GM10847 (cell line): ENCODE measurements around the gene PKD2.

ENCODE experiments used
- POLR2A ChIP-seq: IDR thresholded peaks from 2 replicates; pipeline ENCODE4 v1.6.1; 2011; ENCODE audit not compliant: insufficient read length; ENCODE audit errors: extremely low read depth

Gene PKD2

DNA sequence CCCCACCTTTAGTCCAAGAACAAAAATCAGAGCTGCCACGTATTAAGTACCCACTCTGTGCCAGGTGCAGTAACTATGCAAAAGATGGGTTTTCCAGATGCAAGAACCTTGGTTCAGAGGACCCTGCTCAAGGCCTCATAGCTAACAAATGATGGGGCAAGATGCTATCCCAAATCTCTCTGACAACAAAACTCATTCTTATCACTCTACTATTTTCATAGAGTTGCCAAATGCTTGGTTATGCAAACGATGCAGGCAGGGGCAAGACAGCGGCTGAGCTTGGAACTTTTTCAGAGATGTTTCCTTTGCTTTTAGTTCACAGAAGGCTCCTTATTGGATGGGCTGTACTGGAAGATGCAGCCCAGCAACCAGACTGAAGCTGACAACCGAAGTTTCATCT is 30.5 kb downstream of the PKD2 start:
- no peak for TF ChIP-seq POLR2A

DNA sequence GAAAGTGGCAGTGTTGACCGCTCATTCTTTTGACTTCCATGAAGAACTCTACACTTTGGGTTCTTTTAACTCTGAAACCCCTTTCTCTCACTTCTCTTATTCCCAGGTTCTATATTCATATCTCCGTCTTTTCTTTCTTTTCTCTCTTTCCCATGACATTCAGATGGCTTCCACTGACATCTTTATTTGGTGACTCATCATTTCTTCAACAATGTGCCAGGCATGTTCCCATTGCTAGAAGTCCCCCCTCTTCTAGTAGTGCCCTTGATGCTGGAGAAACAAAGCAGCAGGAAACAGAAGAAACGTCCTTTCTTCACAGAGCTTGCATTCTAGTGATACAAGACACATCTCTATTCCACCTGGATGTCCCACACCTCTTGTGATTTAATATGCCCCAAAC is 33.3 kb downstream of the PKD2 start:
- no peak for TF ChIP-seq POLR2A

DNA sequence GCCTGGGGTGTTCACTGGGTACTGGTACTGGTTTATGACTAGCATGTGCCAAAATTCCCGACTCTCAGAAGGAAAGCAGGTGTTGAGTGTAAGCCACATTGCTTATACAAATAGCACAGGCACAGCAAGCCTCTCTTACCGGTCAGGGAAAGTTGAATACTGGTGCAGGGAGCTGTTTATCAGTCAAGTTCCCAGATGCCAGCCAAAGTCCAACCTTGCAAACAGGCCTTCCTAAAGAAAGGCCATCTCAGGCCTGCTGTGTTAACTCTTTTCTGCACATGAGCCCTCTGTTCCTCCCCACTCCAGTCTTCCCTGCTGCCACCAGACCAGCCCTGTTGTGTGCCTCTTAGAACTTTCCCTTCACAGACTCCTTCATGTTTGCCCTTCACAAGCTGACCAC is 34.2 kb downstream of the PKD2 start:
- no peak for TF ChIP-seq POLR2A

DNA sequence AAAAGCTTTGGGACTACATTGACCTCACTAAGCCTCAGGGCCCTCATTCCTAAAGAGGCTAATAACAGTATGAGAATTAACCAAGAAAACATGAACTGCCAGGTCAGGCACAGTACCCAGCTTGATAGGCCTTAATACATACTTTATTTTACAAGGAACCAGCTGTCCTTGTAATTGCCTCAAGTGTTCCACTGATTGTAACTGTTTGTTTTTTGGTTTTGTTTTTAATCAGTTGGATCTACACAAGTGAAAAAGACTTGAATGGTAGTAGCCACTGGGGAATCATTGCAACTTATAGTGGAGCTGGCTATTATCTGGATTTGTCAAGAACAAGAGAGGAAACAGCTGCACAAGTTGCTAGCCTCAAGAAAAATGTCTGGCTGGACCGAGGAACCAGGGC is 35.6 kb downstream of the PKD2 start:
- TF ChIP-seq POLR2A = no peak

DNA sequence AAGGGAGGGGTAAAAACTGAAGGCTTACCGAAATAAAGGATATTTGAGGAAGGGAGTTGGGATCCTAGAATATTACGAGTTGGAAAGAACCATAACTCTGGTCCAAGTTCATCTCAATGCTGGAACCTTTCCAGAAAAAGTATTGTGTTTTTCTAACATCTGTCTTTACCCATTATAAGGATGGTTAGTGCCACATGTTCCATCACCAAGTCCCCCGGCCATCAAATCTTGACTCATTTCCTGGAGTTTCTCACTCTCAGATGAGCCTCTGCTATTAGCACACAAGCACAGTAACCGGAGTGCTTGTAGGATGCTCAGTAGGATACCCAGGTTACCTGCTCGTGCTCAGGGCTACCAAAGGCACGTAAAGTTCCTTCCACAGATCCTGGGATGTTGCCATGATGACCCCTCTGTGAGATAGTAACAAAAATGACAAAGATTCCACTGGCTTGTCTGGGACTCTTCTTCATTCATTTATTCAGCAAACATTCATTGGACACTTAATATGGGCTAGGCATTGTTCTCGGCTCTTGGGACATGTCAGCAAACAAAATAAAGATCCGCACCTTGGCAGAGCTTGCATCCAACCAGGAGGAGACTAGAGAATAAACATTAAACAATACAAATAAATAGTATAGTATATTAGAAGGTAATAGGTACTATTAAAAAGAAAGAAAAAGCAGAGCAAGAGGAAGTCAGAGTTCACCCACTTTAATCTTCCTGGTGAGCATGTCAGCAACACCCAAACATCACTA is 36.3 kb downstream of the PKD2 start:
- no peak for TF ChIP-seq POLR2A

DNA sequence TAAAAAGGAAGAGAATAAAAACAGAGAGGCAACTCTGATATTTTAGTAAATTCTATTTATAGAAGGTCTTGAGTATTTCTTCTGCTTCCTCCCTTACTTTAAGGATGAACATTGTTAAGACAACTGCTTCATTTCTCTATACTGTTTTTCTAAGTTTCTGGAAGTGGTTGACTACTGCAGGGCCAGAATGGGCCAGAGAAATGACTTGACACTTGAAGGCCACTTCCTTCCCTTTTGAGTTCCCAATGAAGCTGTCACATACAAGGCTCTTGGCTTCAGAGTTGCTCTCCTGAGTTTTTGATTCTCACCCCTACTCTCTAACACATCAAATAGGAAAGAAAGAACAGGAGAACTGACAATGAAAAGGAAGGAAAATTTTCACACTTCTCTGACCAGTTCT is 37.6 kb downstream of the PKD2 start:
- no peak for TF ChIP-seq POLR2A

DNA sequence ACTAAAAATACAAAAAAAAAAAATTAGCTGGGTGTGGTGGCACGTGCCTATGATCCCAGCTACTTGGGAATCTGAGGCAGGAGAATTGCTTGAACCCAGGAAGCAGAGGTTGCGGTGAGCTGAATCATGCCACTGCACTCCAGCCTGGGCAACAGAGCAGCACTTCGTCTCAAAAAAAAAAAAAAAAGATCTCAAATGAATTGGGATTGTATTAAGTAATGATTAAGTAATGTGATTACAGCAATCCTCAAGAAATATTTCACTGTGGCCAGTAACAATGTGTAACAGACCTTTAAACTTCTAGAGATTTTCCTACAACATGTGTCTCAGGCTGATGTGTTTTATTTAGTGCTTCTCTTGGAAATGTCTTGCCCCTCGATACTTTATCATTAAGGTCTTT is 46.8 kb downstream of the PKD2 start:
- no peak for TF ChIP-seq POLR2A

DNA sequence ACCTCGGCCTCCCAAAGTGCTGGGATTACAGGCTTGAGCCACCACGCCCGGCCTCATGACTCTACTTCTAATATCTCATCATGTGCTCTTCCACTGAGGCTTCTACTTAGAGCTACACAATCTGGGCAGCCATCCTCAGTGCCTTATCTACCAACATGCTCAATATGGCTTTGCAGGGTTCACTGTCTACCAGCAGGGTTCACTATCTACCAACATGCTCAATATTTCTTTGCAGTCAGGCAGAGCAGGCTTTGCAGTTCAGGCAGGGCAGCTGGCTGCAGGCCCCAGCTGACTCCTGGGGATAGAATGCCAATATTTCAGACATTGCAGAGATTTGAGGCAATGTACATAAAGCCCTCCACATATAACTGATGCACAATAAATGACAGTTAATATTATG is 47.5 kb downstream of the PKD2 start:
- no peak for TF ChIP-seq POLR2A

DNA sequence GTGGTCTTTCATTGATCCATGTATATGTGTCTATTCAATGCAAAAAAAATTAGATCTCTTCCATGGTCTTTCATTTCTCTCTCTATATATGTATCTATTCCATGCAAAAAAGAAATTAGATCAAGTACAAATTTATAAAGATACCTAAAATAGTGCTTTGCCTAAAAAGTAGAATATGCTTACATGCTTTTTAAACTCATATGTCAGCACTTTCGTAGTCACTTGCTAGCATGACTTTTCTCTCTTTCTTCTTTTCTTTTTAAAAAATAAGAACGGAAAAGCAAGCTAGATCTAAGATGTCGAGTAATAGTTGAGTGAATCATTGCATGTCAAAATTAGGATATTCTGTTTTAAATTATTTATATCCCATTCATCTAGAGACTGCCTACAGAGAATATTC is 50.9 kb downstream of the PKD2 start:
- TF ChIP-seq POLR2A = no peak

DNA sequence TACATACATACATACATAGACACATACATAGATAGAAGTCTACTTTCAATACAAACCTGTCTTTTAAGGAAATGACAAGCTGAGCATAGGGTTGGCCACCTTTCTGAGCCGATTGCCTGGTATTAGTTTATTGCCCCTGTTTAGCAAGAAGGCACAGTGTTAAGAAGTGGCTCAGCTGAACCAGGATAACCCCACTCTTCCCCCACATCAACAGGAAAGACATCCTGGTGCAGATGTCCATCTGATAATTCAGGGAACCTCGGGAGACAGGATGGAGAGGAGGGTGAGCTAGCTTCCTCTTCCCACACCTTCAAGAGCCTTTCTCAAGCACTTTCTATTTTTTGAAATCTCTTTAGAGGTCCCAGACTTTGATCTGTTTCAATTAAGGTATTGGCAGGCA is 52.3 kb downstream of the PKD2 start:
- no peak for TF ChIP-seq POLR2A

DNA sequence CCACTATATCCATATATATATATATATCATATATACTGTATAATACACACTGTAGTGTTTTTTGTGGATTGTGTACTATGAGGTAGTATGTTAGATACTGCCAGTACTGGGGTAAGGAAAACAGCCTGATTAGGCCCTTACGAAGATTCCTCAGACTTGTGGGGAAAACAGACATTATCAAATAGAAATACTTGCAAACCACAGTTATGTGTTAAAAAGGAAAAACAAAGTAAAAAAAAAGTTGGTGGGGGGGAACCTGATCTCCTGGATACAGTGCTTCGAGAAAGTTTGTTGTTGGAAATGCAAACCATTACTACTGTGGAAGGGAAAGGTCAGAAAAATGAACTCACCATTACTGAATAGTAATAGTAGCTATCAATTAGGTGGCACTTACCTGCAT is 53.0 kb downstream of the PKD2 start:
- TF ChIP-seq POLR2A = no peak

DNA sequence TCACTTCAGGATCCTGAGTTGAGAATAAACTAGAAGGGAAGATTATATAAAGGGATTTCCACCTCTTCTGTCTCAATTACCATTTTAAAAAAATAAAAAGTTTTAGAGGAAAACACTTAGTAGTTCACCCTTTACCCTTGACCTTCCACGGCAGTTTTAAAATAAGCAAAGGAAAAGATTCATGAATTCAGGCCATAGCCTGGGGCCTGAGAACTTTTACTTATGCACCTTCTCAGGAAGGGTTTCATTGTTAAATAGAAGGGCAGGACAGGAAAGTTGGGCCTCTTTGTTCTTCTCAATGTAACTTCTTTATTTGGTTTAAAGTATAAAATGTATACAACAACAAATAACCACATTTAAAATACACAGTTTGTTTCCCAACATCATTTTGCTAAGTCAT is 54.9 kb downstream of the PKD2 start:
- no peak for TF ChIP-seq POLR2A

DNA sequence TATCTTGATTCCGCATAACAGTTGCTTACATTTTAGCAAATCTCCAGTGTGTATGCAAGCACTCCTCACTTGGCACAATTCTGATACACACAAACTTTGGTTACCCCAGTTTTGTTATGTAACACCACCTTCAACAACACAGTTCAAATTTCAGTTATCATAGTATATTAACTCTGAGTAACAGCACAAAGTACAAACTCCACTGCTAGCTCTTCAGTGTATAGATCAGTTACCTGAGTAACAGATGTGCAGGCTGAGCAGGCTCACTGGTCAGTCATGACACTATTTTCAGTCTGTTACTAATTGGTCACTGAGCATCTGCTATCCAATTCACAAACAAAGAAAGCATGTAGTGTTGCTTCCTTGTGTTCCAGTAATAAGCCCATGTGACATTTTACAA is 55.4 kb downstream of the PKD2 start:
- no peak for TF ChIP-seq POLR2A

DNA sequence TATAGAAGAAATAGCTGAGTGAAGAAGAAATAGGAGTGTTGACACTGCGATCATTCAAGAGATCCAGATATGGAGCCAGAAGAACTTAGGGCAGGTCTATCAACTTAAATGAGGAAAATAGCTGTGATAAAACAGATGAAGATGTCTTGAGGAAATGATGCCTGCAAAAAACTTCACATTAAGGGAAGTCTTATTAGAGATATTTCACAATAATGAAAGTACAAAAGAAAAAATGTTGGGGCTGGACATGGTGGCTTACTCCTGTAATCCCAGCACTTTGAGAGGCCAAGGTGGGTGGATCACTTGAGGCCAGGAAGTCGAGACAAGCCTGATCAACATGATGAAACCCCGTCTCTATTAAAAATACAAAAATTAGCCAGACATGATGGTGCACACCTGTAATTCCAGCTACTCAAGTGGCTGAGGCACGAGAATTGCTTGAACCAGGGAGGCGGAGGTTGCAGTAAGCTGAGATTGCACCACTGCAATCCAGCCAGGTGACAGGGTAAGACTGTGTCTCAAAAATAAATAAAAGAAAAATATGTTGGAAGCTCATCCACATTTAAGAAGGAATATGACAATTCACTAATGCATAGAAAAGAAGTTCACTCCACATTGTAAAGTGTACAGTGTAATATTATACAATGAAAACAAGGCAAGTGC is 56.3 kb downstream of the PKD2 start:
- TF ChIP-seq POLR2A = no peak

DNA sequence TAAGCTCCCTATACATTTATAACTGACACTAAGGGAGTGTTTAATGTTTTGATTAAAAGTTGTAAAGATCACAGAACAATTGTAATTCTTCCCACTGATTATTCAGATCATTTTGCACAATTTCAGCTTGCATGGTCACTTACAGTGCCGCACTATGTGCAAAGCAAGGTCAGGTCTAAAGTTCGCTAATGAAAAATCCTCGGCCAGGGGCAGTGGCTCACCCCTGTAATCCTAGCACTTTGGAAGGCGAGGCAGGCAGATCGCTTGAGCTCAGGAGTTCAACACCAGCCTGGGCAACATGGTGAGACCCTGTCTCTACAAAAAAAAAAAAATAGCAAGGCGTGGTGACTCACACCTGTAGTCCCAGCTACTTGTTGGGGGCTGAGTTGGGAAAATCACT is 57.0 kb downstream of the PKD2 start:
- no peak for TF ChIP-seq POLR2A

DNA sequence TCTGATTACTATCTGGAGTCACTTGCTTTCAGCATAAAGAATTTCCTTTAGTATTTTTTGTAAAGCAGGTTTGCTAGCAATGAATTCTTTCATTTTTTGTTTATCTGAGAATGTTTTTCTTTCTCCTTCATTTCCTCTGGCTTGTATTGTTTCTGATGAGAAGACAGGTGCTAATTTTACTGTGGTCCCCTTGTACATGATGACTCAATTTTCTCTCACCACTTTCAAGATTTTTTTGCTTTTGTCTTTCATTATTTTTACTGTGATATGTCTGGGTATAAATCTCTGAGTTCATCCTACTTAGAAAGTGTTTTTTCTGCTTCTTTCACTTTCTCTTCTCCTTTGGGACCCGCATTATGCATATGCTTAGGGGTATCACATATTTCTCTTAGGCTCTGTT is 62.6 kb downstream of the PKD2 start:
- TF ChIP-seq POLR2A = no peak

DNA sequence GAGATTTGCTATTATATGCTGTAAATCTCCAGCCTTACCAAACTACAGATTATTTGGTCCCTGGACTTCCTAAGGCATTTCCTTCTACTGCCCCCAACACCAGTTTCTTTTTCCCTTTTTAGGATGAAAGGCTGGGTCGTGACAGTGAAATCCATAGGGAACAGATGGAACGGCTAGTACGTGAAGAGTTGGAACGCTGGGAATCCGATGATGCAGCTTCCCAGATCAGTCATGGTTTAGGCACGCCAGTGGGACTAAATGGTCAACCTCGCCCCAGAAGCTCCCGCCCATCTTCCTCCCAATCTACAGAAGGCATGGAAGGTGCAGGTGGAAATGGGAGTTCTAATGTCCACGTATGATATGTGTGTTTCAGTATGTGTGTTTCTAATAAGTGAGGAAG is 67.9 kb downstream of the PKD2 start:
- no peak for TF ChIP-seq POLR2A
